GM12872 (cell line): ENCODE results near the gene SLC30A7.

ENCODE experiments used
- CTCF ChIP-seq: IDR thresholded peaks from 3 replicates; pipeline ENCODE4 v1.5.1; 2011; ENCODE audit warnings: low read depth, mild to moderate bottlenecking, low read length, moderate library complexity; ENCODE audit not compliant: insufficient read depth

Gene SLC30A7

GRCh38 chr1:100930494-100930893, 34.6 kb downstream of the SLC30A7 start:
- no peak for TF ChIP-seq CTCF

- no peak for TF ChIP-seq CTCF
These were observed 35.8 kb downstream of the SLC30A7 start for GRCh38 chr1:100931716-100932115.

- no peak for TF ChIP-seq CTCF
These were observed 40.5 kb downstream of the SLC30A7 start for GRCh38 chr1:100936194-100936967.

- TF ChIP-seq CTCF: no peak
These were observed 45.2 kb downstream of the SLC30A7 start for GRCh38 chr1:100941098-100941527.

GRCh38 chr1:100941580-100942216, 45.8 kb downstream of the SLC30A7 start:
- TF ChIP-seq CTCF: no peak

- TF ChIP-seq CTCF: no peak
These were observed 46.6 kb downstream of the SLC30A7 start for GRCh38 chr1:100942304-100943046.

- no peak for TF ChIP-seq CTCF
These were observed 47.6 kb downstream of the SLC30A7 start for GRCh38 chr1:100943533-100943932.
